H9 (cell line): Measurements from ENCODE around the gene SOX4. TPM values are rescaled to one million over a fixed set of nuclear protein-coding genes. Genes with fewer than 3 reads are reported as not detected.

ENCODE experiments used
- DNase-seq: peaks from one replicate; pipeline ENCODE4 v3.0.0-alpha.2; 2017
- H2AFZ ChIP-seq: one replicate; pipeline ENCODE4 v1.6.1; 2013; ENCODE audit warnings: mild to moderate bottlenecking, low read length, control low read depth, moderate library complexity
- H2AK5ac ChIP-seq: 2 replicates; pipeline ENCODE4 v1.6.1; 2013; ENCODE audit warnings: low read length, control low read depth, mixed read lengths; ENCODE audit not compliant: insufficient read length
- H2BK120ac ChIP-seq: one replicate; pipeline ENCODE4 v1.6.1; 2013; ENCODE audit warnings: low read depth, mild to moderate bottlenecking, low read length, control low read depth, inconsistent platforms; ENCODE audit not compliant: poor library complexity, severe bottlenecking
- H2BK12ac ChIP-seq: 2 replicates; pipeline ENCODE4 v1.6.1; 2013; ENCODE audit warnings: low read length, control low read depth, mixed read lengths, low read depth; ENCODE audit not compliant: insufficient read length
- H2BK15ac ChIP-seq: 2 replicates; pipeline ENCODE4 v1.6.1; 2013; ENCODE audit warnings: low read depth, low read length, control low read depth
- H2BK20ac ChIP-seq: one replicate; pipeline ENCODE4 v1.6.1; 2013; ENCODE audit warnings: low read depth, mild to moderate bottlenecking, low read length, control low read depth, inconsistent platforms; ENCODE audit not compliant: poor library complexity, severe bottlenecking
- H2BK5ac ChIP-seq: 2 replicates; pipeline ENCODE4 v1.6.1; 2013; ENCODE audit warnings: low read length, control low read depth, mixed read lengths; ENCODE audit not compliant: insufficient read length
- H3K14ac ChIP-seq: 2 replicates; pipeline ENCODE4 v1.6.1; 2013; ENCODE audit warnings: low read length, control low read depth; ENCODE audit not compliant: insufficient read depth
- H3K18ac ChIP-seq: 2 replicates; pipeline ENCODE4 v1.6.1; 2013; ENCODE audit warnings: low read depth, mild to moderate bottlenecking, mixed read lengths, low read length, control low read depth; ENCODE audit not compliant: insufficient read length
- H3K23ac ChIP-seq: 2 replicates; pipeline ENCODE4 v1.6.1; 2013; ENCODE audit warnings: low read length, control low read depth, mixed read lengths, low read depth; ENCODE audit not compliant: insufficient read length
- H3K23me2 ChIP-seq: 2 replicates; pipeline ENCODE4 v1.6.1; 2013; ENCODE audit warnings: low read depth, mild to moderate bottlenecking, mixed read lengths, low read length, control low read depth; ENCODE audit not compliant: insufficient read length, poor library complexity, severe bottlenecking
- H3K27ac ChIP-seq: 2 replicates; pipeline ENCODE4 v1.5.1; 2013; ENCODE audit warnings: low read length, control low read depth, mixed read lengths, low read depth; ENCODE audit not compliant: insufficient read length
- H3K27me3 ChIP-seq: 2 replicates; pipeline ENCODE4 v1.6.1; 2013; ENCODE audit warnings: low read length, control low read depth, inconsistent platforms; ENCODE audit not compliant: insufficient read depth
- H3K4ac ChIP-seq: 2 replicates; pipeline ENCODE4 v1.6.1; 2013; ENCODE audit warnings: low read depth, mild to moderate bottlenecking, control low read depth, inconsistent platforms, low read length, moderate library complexity
- H3K4me1 ChIP-seq: 2 replicates; pipeline ENCODE4 v1.6.1; 2013; ENCODE audit warnings: low read length, control low read depth, inconsistent platforms; ENCODE audit not compliant: insufficient read depth
- H3K4me2 ChIP-seq: 2 replicates; pipeline ENCODE4 v1.6.1; 2013; ENCODE audit warnings: low read length, control low read depth, mixed read lengths; ENCODE audit not compliant: insufficient read length, insufficient read depth
- H3K56ac ChIP-seq: 2 replicates; pipeline ENCODE4 v1.6.1; 2013; ENCODE audit warnings: low read depth, mild to moderate bottlenecking, mixed read lengths, low read length, control low read depth; ENCODE audit not compliant: insufficient read length
- H3K79me1 ChIP-seq: 2 replicates; pipeline ENCODE4 v1.6.1; 2013; ENCODE audit warnings: low read depth, mild to moderate bottlenecking, moderate library complexity, low read length, control low read depth, inconsistent platforms; ENCODE audit not compliant: insufficient read depth, poor library complexity, severe bottlenecking
- H3K79me2 ChIP-seq: 2 replicates; pipeline ENCODE4 v1.6.1; 2013; ENCODE audit warnings: low read length, control low read depth, inconsistent platforms; ENCODE audit not compliant: insufficient read depth
- H3K9ac ChIP-seq: 2 replicates; pipeline ENCODE4 v1.6.1; 2013; ENCODE audit warnings: low read length, control low read depth, mixed read lengths; ENCODE audit not compliant: insufficient read length; ENCODE audit errors: extremely low read depth
- H3K9me3 ChIP-seq: one replicate; pipeline ENCODE4 v1.6.1; 2013; ENCODE audit warnings: low read depth, low read length, inconsistent platforms; ENCODE audit not compliant: control insufficient read depth
- H3T11ph ChIP-seq: one replicate; pipeline ENCODE4 v1.6.1; 2013; ENCODE audit warnings: mild to moderate bottlenecking, low read length, control low read depth, inconsistent platforms
- H4K20me1 ChIP-seq: one replicate; pipeline ENCODE4 v1.6.1; 2013; ENCODE audit not compliant: control insufficient read depth, insufficient read length, insufficient read depth
- H4K5ac ChIP-seq: 2 replicates; pipeline ENCODE4 v1.6.1; 2013; ENCODE audit warnings: low read depth, mild to moderate bottlenecking, mixed read lengths, low read length, control low read depth; ENCODE audit not compliant: insufficient read length
- H4K8ac ChIP-seq: replicated peaks from 2 replicates; pipeline ENCODE4 v1.6.1; 2013; ENCODE audit warnings: low read length, control low read depth, mixed read lengths, low read depth; ENCODE audit not compliant: insufficient read length
- H4K91ac ChIP-seq: 2 replicates; pipeline ENCODE4 v1.6.1; 2013; ENCODE audit warnings: low read depth, mild to moderate bottlenecking, moderate library complexity, mixed read lengths, low read length, control low read depth; ENCODE audit not compliant: insufficient read length
- H3K27ac Mint-ChIP-seq, 3 experiments: 2 replicates in 2 of 3; 3 replicates in 1 of 3; pipeline ENCODE4 v1.8.0; 2020 to 2021; ENCODE audit warnings: mixed read lengths in 3 of 3, mild to moderate bottlenecking in 1 of 3, moderate library complexity in 1 of 3
- H3K27me3 Mint-ChIP-seq: 2 replicates; pipeline ENCODE4 v1.8.0; 2021; ENCODE audit warnings: low read depth, mild to moderate bottlenecking, moderate library complexity, mixed read lengths
- H3K36me3 Mint-ChIP-seq, 3 experiments: 2 replicates in 2 of 3; 3 replicates in 1 of 3; pipeline ENCODE4 v1.8.0; 2020 to 2021; ENCODE audit warnings: low read depth in 3 of 3, mixed read lengths in 3 of 3; ENCODE audit not compliant: insufficient read depth in 1 of 3
- H3K4me1 Mint-ChIP-seq, 2 experiments: 2 replicates each; pipeline ENCODE4 v1.8.0; 2020; ENCODE audit warnings: mixed read lengths in 2 of 2
- H3K4me3 Mint-ChIP-seq, 2 experiments: 2 replicates in 1 of 2; 3 replicates in 1 of 2; pipeline ENCODE4 v1.8.0; 2020 to 2021; ENCODE audit warnings: mild to moderate bottlenecking in 2 of 2, mixed read lengths in 2 of 2, moderate library complexity in 1 of 2
- H3K9me3 Mint-ChIP-seq, 2 experiments: 2 replicates in 1 of 2; 3 replicates in 1 of 2; pipeline ENCODE4 v1.8.0; 2020; ENCODE audit warnings: mild to moderate bottlenecking in 2 of 2, mixed read lengths in 2 of 2, moderate library complexity in 1 of 2
- CTCF ChIP-seq: fragments of 200-600 bp; sonication (generic); conservative IDR thresholded peaks from 3 replicates; pipeline ENCODE4 v1.8.0; 2021; ENCODE audit warnings: antibody characterized with exemption, mild to moderate bottlenecking
- WGBS: extraction: QIAGEN DNeasy Blood & Tissue Kit; methylation state at CpG from one replicate; pipeline ENCODE4 v1.1.7; 2013; ENCODE audit warnings: missing lambda C conversion rate, low lambda C conversion rate, mixed read lengths; ENCODE audit not compliant: insufficient read length; ENCODE audit errors: extremely low coverage; 5-methylcytosine and 5-hydroxymethylcytosine counted together
- total RNA-seq: library from RNA; stranded (reverse); gene quantifications from 2 replicates; pipeline ENCODE4 v1.2.1, GENCODE V29; 2021

Gene SOX4
- total RNA-seq, 1 experiment from 2014 or later: 108 TPM

DNA sequence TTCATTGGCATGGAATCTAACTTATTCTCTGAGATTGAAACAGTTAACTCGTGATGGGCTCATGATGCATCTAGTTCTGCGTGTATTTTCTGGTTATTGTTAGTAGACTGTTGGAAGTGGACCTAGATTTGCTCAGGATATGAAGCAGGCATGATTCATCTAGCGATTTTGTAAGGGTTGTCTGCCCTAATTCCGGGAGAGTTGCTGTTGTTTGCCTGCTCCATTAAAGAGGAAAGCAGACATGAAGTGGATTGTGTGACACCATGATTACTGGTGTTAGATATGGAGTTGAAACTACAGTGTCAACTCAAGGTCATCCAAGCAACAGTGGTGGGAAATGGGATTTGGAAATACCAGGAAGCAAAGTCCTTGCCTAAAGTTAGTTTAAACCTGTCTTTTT, 41.0 kb downstream of the SOX4 start:
- H3K27ac Mint-ChIP-seq: no peak overlapping the region
- no peak for TF ChIP-seq CTCF

More for the DNA sequence above, 41.0 kb downstream of the SOX4 start:
- Mint-ChIP-seq H3K9me3 (no peaks in the 10 kb centered on the region), H3K36me3 (no peaks in the 10 kb centered on the region; a peak in 1 of 7 replicates), H3K4me1 (0 out of 4 replicates have a peak, but pooled peaks cover 0 to 2% of the 10 kb centered on the region in 2 experiments), H3K4me3 (no peak overlapping the region), H3K27me3 (no peaks in the 10 kb centered on the region)
- Histone ChIP-seq H3K79me1 (no peaks in the 10 kb centered on the region), H3K14ac (no peak overlapping the region), H3K4ac (no peak overlapping the region), H3K23ac (no peak overlapping the region), H2BK15ac (no peak overlapping the region), H3K23me2 (no peaks in the 10 kb centered on the region), H2BK120ac (no peak overlapping the region), H3K79me2 (no peaks in the 10 kb centered on the region), H4K20me1 (no peaks in the 10 kb centered on the region), H3K56ac (no peak overlapping the region), H3K18ac (no peak overlapping the region), H2BK5ac (no peak overlapping the region), H2BK12ac (no peak overlapping the region), H2AK5ac (no peak overlapping the region), H2BK20ac (no peak overlapping the region), H3K4me1 (no peaks in the 10 kb centered on the region), H3K9ac (no peak overlapping the region), H2AFZ (no peak overlapping the region), H4K91ac (no peak overlapping the region), H3K27me3 (no peaks in the 10 kb centered on the region), H3T11ph (no peak overlapping the region), H3K4me2 (no peak overlapping the region), H3K9me3 (no peaks in the 10 kb centered on the region), H4K5ac (no peak overlapping the region), H4K8ac (no peak overlapping the region), H3K27ac (no peak overlapping the region)
- WGBS: no CpG with 5 or more reads among the region's 4 CpGs
- DNase-seq: no peak
